ENCODE results near the gene APBB2. TPM values are rescaled to one million over a fixed set of nuclear protein-coding genes. Genes with fewer than 3 reads are reported as not detected.

The APBB2 gene
- total RNA-seq, 2 experiments from 2014 or later, result 2.4 to 2.7 TPM

Other genes with a start within 250 kb of the APBB2 start
- 1 to 10 TPM; 2.3 to 2.6 TPM for gene UCHL1, start 42.4 kb upstream of the APBB2 start, total RNA-seq

All from activated CD8-positive, alpha-beta memory T cell treated with anti-CD3 and anti-CD28 coated beads for 36 hours (primary cell).